ENCODE results near the gene KRTAP5-5.
A peak's percentile ranks its signal among the peaks of the same experiment; 100 is the strongest.

The KRTAP5-5 gene

DNA sequence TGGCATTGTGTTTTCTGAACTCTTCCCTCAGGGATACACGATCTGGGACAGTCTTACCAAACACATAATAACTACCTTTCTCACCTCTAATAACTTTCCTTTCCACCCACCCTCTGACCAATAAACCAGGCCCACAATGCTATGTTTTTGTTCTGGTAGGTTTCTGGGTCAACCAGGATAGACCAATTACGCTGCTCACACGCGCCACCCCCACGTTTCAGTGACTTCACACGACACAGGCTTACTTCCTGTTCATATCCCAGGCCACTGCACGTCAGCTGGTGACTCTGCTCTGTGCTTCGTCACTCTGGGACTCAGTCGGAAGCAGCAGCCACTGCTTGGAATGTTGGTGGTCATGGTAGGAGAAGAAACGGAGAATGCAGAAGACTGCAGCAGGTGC lies 10.1 kb upstream of the KRTAP5-5 start:
- in situ Hi-C loops (cut with HindIII; ENCODE audit: low sequenced_read_pairs) = no loop called here
- TF ChIP-seq, protein P1, sequence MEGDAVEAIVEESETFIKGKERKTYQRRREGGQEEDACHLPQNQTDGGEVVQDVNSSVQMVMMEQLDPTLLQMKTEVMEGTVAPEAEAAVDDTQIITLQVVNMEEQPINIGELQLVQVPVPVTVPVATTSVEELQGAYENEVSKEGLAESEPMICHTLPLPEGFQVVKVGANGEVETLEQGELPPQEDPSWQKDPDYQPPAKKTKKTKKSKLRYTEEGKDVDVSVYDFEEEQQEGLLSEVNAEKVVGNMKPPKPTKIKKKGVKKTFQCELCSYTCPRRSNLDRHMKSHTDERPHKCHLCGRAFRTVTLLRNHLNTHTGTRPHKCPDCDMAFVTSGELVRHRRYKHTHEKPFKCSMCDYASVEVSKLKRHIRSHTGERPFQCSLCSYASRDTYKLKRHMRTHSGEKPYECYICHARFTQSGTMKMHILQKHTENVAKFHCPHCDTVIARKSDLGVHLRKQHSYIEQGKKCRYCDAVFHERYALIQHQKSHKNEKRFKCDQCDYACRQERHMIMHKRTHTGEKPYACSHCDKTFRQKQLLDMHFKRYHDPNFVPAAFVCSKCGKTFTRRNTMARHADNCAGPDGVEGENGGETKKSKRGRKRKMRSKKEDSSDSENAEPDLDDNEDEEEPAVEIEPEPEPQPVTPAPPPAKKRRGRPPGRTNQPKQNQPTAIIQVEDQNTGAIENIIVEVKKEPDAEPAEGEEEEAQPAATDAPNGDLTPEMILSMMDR (IDR thresholded peaks at IDR 0.05; ENCODE audit: low read depth, low read length, missing control alignments) = no peak
- DNase-seq (ENCODE audit: low read depth) = no peak
- no peak overlapping the region for H3K4me3 ChIP-seq (ENCODE audit: low read depth, low read length)

DNA sequence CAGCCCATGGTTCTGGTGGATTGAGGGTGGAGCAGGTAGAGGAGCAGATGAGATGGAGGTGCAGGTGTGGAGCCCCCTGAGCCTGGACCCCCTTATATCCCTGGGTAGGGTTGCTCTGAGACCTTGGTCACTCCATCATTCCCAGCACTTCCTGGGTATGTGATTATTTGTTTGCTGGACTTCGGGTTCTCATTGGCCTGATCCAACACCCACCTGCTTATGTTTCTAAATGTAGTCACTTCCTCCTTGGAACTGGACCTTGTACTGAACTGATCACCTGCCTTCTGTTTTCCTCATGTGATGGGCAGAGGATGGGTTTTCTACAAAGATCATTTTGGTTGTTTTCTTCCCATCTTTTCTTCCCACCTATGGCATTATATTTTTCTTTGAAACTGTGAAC lies 7.5 kb upstream of the KRTAP5-5 start, which contains the start of gene KRTAP5-4:
TSS of gene KRTAP5-4 (minus strand) at position 53 of the 400 bp plus-strand sequence. CDS start at position 8, 45 bp downstream.
- no peak within 1 kb of the TSS for H3K4me3 ChIP-seq (ENCODE audit: low read depth, low read length)
- no peak for DNase-seq (ENCODE audit: low read depth)
- TF ChIP-seq, protein P1 (IDR thresholded peaks at IDR 0.05; ENCODE audit: low read depth, low read length, missing control alignments) = no peak
- in situ Hi-C loops (cut with HindIII; ENCODE audit: low sequenced_read_pairs) = no loop called here

DNA sequence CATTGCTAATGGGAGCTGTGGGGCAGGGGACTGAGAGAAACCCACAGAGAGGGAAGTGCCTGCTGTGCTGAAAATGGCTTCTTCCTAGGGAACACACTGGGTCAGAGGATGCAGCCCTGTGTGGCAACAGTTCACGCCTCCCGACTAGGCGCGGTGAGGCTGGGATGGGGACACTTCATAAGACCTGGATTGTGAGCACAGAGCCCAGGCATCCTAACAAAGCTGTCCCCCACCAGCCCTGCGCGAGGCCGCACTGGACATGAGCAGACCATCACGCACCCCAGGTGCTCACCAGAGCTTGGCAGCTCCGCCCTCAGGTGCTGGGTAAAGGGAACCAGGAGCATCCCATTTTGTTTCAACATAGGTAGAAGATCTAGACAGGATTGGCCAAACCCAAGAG lies 5.9 kb upstream of the KRTAP5-5 start:
- in situ Hi-C loops (cut with HindIII; ENCODE audit: low sequenced_read_pairs) = no loop called here
- TF ChIP-seq, protein P1 (IDR thresholded peaks at IDR 0.05; ENCODE audit: low read depth, low read length, missing control alignments) = no peak
- no peak overlapping the region for H3K4me3 ChIP-seq (ENCODE audit: low read depth, low read length)
- DNase-seq (ENCODE audit: low read depth) = no peak

DNA sequence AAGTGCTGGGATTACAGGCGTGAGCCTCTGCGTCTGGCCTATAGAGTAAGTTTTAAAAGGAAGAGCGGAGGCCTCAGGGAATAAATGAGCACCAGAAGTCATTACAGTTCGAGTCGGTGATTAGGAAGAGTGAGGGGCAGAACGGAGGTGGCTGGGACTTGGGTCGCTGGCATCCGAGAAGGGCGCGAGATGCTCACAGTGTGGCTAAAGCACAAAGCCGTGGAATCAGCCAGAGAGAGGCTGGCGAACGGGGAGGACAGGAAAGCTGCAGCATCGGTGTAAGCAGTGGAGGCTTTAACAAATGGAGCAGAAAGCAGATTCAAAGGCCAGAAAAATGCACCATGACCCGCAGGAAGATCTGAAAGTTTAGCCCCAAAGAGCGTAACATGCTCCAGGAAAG lies 5.0 kb upstream of the KRTAP5-5 start:
- in situ Hi-C loops (cut with HindIII; ENCODE audit: low sequenced_read_pairs) = no loop called here
- no peak overlapping the region for H3K4me3 ChIP-seq (ENCODE audit: low read depth, low read length)
- TF ChIP-seq, protein P1 (IDR thresholded peaks at IDR 0.05; ENCODE audit: low read depth, low read length, missing control alignments) = no peak
- DNase-seq (ENCODE audit: low read depth) = no peak

DNA sequence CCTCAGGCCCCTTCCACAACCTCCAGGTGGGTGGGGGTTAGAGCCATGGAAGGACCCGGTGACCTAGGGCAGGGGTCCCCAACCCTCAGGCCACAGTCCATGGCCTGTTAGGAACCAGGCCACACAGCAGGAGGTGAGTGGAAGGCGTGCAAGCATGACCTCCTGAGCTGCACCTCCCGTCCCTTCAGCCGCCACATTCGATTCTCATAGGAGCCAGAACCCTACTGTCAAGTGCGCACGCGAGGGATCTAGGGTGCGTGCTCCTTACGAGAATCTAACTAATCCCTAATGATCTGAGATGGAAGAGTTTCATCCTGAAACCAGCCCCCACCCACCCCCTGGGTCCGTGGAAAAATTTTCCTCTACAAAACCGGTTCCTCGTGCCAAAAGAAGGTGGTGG lies 4.0 kb upstream of the KRTAP5-5 start:
- TF ChIP-seq, protein P1 (IDR thresholded peaks at IDR 0.05; ENCODE audit: low read depth, low read length, missing control alignments) = no peak
- no peak for DNase-seq (ENCODE audit: low read depth)
- no peak overlapping the region for H3K4me3 ChIP-seq (ENCODE audit: low read depth, low read length)
- in situ Hi-C loops (cut with HindIII; ENCODE audit: low sequenced_read_pairs) = no loop called here

DNA sequence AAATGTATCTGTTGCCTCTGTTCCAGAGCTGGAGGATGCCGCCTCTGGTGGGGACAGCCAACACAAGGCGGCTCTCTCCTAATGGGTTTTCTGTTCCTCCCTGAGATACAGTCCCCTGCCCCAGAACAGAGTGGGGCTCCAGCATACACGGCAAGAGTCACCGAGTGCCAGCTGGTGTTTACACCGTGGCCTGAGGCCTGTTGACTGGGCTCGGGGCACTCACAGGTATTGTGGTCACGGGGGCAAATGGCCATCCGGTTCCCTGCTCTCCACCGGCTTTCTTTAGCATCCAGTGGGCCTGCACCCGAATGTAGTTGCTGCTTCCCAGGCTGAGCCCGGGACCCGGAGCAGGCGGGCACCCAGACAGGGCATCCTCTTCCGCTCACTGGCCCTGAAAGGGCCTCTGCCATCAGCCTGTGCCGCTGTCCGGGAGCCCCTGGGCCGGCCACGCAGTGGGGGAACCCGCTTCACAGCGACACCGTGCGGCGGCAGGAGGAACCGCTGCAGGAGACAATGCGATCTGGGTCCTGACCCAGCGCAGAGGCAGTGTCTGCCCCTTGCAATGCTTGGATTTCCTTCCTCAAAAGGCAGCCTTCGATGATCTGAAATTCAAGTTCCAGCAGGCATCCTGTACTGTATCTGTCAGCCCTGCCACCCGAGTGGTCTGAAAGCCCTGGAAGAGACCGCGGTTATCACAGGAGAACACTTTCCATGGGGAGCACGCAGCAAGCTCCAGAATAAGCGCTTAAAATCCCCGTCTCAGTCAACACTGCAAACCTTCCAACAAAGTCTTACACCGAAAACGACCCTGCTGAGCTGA lies 859 bp upstream of the KRTAP5-5 start:
- no peak overlapping the region for H3K4me3 ChIP-seq (ENCODE audit: low read depth, low read length)
- TF ChIP-seq, protein P1 (IDR thresholded peaks at IDR 0.05; ENCODE audit: low read depth, low read length, missing control alignments) = peak; percentile 92

More for the DNA sequence above, 859 bp upstream of the KRTAP5-5 start:
- in situ Hi-C loops (cut with HindIII; ENCODE audit: low sequenced_read_pairs) = no loop called here
- no peak for DNase-seq (ENCODE audit: low read depth)
